Stimulated activated CD4-positive, alpha-beta T cell treated with anti-CD3 and anti-CD28 coated beads, Interleukin-12 subunit alpha, Interleukin-12 subunit beta, amount 100 ng/mL, for 24 hours (primary cell): ENCODE data around the gene SELENON.

Experiments used
- DNase-seq, 2 experiments: peaks; one replicate each; pipeline ENCODE4 v3.0.0-alpha.2; 2020; ENCODE audit warnings: low read depth in 2 of 2

Gene SELENON

GRCh38 chr1:25799935-25800702 lies at the start of gene SELENON:
Gene SELENON, plus strand, starts transcription at chr1:25800193. Its CDS starts 38 bp downstream, at chr1:25800231.
- DNase-seq, result no peak

DNA sequence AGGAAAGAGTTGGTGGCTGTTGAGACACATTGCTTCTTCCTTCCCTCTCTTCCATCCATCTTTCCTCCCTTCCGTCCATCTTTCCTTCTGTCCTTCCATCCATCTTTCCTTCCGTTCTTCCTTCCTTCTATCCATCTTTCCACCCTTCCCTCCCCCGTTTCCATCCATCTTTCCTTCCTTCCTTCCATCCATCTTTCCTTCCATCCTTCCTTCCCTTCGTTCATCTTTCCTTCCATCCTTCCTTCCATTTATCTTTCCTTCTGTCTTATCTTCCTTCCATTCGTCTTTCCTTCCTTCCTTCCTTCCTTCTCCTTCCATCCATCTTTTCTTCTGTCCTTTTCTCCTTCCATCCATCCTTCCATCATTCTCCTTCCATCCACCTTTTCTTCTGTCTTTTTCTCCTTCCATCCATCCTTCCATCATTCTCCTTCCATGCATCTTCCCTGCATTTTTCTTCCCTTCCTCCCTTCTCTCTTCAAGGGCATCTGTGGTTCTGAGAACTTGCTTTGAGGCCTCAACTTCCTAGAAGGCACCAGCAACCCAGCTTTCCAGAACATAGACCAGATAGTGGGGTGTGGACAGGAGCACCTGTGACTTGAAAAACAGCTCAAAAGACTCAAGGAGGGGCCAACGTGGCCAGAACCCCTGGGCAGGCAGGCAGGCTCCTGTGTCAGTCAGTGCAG lies 48.9 kb upstream of the SELENON start:
- DNase-seq, result no peak

DNA sequence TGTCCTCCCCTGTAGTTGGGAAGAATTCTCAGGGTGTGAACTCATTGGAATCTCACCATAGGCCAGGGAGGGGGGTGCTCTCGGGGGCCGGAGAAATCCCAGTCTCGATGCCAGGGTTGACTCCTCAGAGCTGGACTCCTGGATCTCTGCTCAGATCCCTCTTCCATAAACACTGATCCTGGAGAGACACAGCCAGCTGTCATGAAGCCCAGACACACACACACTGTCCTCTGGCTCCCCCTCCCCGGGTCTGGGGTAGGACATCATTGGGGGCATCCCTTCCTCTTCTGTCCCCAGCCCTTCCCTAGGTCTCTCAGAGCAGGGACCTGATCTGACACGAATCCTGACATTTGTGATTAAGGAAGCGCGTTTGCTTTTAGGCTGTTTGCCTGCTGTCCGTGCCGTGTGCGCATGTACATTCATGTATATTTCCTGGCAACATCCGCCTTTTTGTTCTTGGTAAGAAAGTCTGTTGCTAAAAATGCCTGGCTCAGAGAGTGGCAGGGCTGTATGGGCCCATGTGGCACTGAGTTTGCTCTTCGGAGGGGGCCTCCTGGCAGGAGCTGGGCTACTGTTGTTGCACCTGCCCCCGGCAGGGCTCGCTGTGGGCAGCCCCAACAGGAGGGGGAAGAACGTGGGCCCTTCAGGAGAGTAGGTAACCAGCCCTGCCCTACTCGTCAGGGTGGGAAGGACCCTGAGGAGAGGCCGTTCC lies 45.4 kb upstream of the SELENON start:
- DNase-seq, result no peak

- no peak for DNase-seq
These were observed 44.4 kb upstream of the SELENON start for GRCh38 chr1:25755475-25756125.

DNA sequence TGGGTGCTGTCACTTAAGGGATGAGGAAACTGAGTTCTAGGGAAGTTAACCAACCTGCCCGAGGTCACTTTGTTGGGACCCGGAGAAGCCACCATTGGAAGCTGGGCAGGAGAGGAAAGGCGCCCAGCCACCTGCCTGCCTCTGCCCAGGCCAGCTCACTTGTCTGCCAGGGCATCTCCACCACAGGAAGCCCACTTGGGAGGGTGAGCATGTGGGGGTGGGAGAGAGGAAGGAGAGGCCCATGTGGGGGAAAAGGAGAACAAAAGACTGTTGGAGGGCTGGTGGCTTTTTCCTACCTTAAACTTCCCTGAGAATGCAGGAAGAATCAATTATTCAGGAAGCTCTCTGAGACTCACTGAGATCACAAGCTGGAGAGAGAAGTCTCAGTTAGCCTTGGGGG lies 43.8 kb upstream of the SELENON start:
- no peak for DNase-seq

GRCh38 chr1:25757151-25757845 lies 42.7 kb upstream of the SELENON start:
- no peak for DNase-seq

- DNase-seq, result no peak
These were observed 42.2 kb upstream of the SELENON start for GRCh38 chr1:25757846-25758185.

- DNase-seq, result no peak
These were observed 41.4 kb upstream of the SELENON start for GRCh38 chr1:25758466-25759070.

DNA sequence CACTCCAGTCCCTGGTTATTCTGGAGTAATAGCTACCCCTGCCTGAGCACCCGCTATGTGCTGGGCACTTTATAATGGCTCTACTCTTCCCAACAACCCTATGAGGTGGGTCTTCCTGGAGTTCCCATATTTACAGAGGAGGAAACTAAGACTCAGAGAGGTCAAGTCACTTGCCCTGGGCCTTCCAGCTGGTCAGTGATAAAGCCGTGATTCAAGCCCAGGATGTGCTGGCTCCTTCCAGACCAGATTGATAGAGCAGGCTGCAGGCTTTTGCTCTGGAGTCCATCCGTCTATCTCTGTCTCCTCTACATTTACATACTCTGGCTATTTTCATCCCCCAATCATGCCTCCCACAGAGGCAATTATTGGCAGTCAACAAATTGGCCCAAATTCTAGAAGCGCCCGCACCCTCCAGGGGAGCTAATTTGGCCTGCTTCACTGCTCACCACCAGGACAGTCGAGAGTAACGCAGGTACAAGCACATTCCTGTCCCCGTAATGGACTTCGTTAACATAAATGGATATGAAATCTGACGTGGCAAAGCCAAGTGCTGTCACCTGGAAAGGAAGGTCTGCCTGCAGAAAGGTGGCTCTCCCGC lies 39.8 kb upstream of the SELENON start:
- DNase-seq, result no peak

GRCh38 chr1:25760871-25761270 lies 39.1 kb upstream of the SELENON start:
- no peak for DNase-seq

DNA sequence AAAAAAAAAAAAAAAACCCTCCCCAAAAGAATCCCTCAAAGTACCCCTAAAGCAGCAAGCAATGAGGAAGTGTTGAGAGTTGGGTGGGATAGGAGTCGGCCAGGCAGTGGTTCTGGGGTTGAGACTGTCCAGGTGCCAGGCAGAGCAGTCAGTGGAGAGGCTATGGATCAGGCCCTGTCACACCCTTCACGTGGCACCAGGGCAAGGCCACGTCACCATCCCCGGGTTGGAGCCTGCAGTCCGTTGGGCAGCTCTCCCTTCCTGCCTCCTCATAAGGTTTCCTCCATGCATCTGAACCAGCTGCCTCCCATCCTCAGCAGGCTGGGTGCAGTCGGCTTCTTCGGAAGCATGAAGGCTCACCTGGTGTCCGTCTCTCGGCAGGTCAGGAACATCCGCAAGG lies 36.5 kb upstream of the SELENON start:
- DNase-seq, result no peak

- no peak for DNase-seq
These were observed 34.7 kb upstream of the SELENON start for GRCh38 chr1:25765136-25765922.

DNA sequence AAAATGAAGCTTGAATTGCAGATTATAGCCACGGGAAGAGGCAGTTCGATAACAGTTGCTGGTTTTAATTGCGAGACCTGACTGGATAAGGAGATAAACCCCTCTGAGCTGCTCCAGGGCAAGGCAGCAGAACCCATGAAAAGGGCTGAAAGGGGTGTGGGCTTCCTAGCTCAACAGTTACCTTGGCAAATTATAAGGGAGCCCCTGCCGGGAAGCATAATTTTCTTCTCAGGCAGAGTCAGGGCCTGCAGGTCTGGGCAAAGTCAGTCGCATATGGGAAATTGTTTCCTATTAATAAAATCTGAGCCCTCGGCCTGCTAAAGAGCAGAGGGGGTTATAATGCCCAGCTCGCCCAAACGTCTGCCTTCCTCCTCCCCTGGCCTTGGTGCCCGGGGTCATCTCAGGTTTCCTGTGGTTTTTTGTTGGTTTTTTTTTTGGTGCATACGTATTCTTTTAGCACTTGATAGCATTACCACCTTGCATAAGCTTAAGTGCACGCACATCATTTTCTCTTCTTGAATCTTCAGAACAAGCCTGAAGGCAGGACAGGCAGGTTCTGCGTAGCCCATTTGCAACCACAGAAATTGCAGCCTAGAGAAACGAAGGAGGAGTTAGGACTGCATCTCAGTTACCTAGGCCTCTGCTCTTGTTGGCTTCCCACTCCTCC lies 33.9 kb upstream of the SELENON start:
- DNase-seq, result no peak

DNA sequence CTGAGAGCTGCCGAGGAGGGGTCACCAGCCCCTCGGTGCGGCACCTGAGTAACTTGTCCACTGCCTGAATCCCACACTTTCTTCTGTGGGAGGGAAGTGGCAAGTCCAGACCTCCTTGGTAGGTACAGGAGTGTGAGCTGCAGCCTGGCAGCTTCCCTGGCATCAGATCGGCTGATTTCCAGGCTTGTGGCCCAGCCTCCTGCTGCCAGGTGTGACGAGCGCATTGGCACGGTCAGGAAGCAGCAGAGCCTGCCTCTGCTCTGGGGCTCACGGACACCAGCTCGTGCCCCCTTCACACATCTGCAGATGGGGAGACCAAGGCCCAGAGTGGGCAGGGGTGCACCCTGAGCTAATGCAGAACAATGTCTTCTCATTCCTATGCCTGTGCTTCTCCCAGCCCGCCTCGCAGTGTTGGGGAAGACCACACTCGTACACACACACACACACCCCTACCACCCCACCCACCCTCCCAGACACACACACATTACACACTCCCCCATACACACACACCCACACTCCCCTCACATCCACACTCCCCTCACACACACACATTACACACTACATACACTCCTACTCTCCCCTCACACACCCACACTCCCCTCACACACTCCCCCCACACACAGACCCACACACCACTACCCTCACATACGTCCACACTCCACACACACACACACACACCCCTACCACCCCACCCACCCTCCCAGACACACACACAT lies 33.1 kb upstream of the SELENON start:
- no peak for DNase-seq

DNA sequence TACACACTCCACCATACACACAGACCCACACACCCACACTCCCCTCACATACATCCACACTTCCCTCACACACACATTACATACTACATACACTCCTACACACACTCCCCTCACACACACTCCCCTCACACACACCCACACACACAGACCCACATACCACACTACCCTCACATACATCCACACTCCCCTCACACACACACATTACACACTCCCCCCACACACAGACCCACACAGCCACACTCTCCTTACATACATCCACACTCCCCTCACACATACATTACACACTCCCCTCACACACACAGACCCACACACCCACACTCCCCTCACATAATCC lies 32.6 kb upstream of the SELENON start:
- DNase-seq, result no peak

- no peak for DNase-seq
These were observed 31.0 kb upstream of the SELENON start for GRCh38 chr1:25768999-25769398.

DNA sequence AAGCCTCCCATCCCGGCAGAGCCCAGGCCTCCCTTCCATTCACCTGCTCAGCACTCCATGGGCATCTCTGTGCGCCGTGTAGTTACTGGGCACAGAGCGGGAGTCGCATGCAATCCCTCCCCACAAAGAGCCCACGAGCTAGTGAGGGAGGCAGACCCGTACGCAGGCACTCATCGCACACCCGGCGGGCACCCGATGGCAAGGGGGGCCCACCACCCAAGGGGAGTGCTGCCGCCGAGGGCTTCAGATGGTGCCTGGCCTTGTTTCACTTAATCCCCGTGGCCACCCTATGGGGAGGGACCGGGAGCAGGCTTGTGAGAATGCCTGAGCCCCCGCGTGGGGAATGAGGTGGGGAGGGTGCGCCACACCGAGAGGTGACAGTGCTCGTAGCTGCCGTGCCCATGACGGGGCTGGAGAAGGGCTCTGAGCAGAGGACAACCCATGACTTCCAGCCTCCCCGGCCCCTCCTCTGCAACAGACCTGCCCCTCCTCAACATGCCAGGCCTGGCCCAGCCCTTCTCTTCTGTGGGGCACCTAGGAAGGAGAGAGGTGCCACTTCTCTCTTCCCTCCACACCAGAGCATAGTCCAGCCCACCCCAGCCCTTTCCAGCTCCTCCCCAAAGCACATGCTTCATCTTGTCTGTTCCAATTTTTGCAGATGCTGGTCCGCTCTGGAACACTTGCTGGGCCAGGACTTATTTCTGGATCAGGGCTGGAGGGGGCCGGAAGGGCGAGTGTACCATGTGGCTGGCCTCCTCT lies 30.2 kb upstream of the SELENON start:
- DNase-seq, result no peak

DNA sequence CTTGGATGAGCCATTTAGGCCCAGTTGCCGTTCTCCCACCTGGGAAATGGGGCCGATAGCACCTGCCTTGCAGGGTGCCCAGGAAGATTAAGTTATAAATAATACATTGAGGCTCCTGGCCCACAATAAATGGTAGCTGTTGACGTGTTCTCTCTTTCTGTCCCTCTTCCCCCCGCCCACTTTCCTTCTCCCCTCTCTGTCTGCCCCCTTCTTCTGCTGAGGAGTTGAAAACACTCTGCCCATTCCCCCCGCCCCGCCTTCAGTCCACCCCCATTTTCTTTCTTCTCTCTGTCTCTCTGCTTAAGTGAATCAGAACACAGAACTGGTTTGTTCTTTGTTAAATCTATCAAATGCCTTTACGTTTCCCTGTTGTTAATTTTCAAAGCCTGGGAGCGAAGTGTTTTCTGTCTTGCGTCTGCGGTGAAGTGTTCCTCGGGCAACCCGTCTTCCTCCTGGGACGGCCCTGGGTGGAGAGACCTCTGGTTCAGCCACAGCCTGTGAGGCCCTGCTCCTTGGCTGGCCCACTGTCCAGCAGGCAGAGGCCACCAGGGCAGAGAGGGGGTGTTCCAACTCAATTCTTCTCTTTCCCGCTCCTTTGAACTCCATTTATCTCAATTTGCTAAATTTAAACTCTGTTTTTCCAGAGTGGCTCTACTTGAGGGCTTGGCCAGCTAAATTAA lies 29.3 kb upstream of the SELENON start:
- no peak for DNase-seq
